ENCODE results near the gene COL26A1.
"Not testable (repeated sequence)": the region's sequence is repeated elsewhere in the genome, so short reads cannot be mapped to it uniquely, and the experiment has no call there.

COL26A1 gene

DNA sequence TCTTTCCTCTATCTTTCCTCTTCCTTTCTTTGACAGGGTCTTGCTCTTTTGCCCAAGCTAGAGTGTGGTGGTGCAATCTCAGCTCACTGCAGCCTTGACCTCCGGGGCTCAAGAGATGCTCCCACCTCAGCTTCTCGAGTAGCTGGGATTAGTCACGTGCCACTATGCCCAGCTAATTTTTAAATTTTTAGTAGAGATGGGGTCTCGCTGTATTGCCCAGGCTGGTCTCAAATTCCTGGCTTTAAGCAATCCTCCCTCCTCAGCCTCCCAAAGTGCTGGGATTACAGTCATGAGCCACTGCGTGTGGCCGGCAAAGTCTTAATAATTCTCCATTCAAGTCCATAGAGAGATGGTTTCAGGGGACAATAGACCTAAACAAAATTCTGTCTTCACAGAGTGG, 40.2 kb downstream of the COL26A1 start:
- no peak for DNase-seq

DNA sequence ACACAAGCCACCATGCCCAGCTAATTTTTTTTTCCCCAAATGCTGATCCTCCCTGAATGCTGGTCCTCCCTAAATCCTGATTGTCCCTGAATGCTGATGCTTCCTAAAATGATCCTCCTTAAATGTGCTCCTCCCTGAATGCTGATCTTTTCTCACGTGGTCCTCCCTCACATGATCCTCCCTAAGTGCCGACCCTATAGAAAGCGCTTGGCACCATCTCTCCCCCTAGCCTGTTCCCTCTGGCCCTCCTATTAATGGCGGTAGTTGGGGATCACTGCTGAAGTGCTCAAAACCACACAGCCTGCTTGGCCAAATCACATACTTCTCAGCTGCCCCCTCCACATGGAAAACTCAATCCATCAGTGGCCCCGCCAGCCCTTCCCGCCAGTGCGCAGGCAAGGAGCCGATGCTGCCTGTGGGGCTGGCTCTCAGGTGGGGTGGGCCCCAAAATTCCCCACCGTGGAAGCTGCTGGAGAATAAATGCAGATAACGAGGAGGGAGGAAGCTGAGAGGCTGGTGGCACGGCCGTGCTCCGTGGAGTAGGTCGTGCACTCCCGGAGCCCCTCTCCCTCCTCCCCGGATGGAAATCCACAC, 42.9 kb downstream of the COL26A1 start:
- DNase-seq = no peak

GRCh38 chr7:101410743-101411507, 48.2 kb downstream of the COL26A1 start:
- DNase-seq = peak in 2 of 4 experiments; percentile 14

GRCh38 chr7:101411508-101411874, 48.8 kb downstream of the COL26A1 start:
- DNase-seq = no peak

GRCh38 chr7:101412976-101413375, 50.3 kb downstream of the COL26A1 start:
- no peak for DNase-seq

GRCh38 chr7:101418694-101419093, 56.0 kb downstream of the COL26A1 start:
- DNase-seq = no peak

- no peak for DNase-seq
Observed at GRCh38 chr7:101419831-101420230, 57.2 kb downstream of the COL26A1 start.

DNA sequence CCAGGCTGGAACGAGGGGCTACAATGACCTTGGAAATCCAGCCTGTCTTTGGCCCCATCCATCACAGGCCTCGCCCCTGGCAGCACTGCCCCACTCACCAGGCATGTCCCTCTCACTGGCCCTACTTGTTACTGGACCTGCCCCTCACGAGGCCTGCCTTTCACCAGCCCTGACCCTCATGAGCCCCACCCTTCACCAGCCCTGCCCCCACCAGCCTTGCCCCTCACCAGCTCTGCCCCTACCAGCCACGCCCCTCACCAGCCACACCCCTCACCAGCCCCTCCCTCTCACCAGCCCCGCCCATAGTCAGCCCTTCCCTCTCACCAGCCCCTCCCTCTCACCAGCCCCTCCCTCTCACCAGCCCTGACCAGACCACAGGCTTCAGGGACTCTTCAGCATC, 57.8 kb downstream of the COL26A1 start:
- no peak for DNase-seq

GRCh38 chr7:101422356-101423195, 59.9 kb downstream of the COL26A1 start:
- no peak for DNase-seq

GRCh38 chr7:101426303-101427011, 63.8 kb downstream of the COL26A1 start:
- DNase-seq = no peak

- DNase-seq = no peak
Observed at GRCh38 chr7:101428093-101428866, 65.6 kb downstream of the COL26A1 start.

GRCh38 chr7:101432316-101432715, 69.6 kb downstream of the COL26A1 start:
- no peak for DNase-seq

DNA sequence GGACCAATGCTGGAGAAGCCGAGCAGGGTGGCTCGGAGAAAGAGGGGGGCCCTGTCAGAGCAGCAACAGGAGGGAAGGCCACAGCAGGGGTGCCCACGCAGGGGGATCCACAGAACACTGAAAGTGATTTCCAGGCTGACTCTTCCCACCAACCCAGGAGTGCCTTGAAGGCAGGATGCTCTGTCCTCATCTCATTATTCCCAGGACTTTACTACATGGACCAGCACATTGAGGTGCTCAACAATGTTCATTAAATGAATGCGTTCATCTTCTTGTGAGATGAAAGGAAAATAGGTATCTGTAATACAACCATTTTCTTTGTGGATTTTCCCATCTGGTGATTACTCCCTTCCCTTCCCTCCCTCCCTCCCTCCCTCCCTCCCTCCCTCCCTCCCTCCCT, 71.0 kb downstream of the COL26A1 start:
- DNase-seq = no peak

DNA sequence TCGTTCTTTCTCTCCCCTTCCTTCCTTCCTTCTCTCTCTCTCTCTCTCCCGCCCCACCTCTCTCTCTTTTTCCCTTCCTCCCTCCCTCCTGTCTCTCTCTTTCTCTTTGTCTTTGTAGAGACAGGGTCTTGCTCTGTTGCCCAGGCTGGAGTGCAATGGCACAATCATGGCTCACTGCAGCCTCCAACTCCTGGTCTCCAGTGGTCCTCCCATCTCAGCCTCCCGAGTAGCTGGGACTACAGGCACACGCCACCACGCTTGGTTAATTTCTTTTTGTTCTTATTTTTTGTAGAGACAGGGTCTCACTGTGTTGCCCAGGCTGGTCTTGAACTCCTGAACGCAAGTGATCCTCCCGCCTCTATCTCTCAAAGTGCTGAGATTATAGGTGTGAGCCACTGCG, 71.5 kb downstream of the COL26A1 start:
- DNase-seq = not testable (repeated sequence)

- DNase-seq = no peak
Observed at GRCh38 chr7:101435461-101436220, 73.0 kb downstream of the COL26A1 start.

GRCh38 chr7:101436221-101436735, 73.6 kb downstream of the COL26A1 start:
- no peak for DNase-seq

DNA sequence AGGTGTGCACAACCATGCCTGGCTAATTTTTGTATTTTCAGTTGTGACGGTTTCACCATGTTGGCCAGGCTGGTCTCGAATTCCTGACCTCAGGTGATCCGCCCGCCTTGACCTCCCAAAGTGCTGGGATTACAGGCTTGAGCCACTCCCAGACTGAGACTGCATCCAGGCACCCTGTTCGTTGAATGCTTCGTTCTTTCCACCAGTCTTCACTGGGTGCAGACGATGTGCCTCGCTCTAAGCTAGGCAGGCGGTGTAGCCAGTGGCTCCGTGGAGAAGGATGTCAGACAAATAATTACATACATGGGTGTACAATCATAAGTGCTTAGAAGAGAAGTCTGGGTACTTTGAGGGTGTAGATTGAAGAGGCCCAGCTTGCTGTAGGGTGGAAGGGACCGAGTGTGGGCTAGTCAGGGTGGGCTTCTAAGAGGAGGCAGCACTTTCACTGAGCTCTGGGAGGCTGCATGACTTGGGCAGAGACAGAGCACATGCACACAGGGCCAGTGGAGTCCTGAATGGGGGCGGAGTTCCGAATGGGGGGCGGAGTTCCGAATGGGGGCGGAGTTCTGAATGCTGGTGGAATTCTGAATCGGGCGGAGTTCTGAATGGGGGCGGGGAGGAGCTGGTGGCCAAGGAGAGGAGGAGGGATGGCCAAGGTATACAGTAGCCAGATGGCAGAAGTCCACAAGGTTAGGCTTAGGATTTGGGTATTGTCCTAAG, 74.3 kb downstream of the COL26A1 start:
- DNase-seq = no peak

GRCh38 chr7:101441890-101442289, 79.2 kb downstream of the COL26A1 start:
- no peak for DNase-seq

- no peak for DNase-seq
Observed at GRCh38 chr7:101442426-101443070, 79.9 kb downstream of the COL26A1 start.

GRCh38 chr7:101450064-101450463, 87.4 kb downstream of the COL26A1 start:
- no peak for DNase-seq
